Neural cell (in vitro differentiated cells): ENCODE measurements around the gene MYO19. TPM values are rescaled to one million over a fixed set of nuclear protein-coding genes. Genes with fewer than 3 reads are reported as not detected.

ENCODE experiments used
- H2AFZ ChIP-seq: fragments of 200-600, 300-800 bp; sonication (generic), shearing (Covaris generic); 2 replicates; pipeline ENCODE4 v1.6.0; 2014; ENCODE audit warnings: low read depth, mild to moderate bottlenecking, antibody characterized with exemption, low read length, moderate library complexity
- H3F3A ChIP-seq: fragments of 200-600 bp; shearing (Covaris generic); 2 replicates; pipeline ENCODE4 v1.6.1; 2016; ENCODE audit warnings: mild to moderate bottlenecking, moderate library complexity, mixed read lengths, antibody characterized with exemption, low read length; ENCODE audit not compliant: insufficient read depth, poor library complexity, severe bottlenecking
- H3K27ac ChIP-seq: fragments of 200-600, 300-800 bp; sonication (generic), shearing (Covaris generic); 2 replicates; pipeline ENCODE4 v1.5.1; 2014; ENCODE audit warnings: mild to moderate bottlenecking, low read length, moderate library complexity
- H3K27me3 ChIP-seq: fragments of 300-800, 200-600 bp; sonication (generic), shearing (Covaris generic); 2 replicates; pipeline ENCODE4 v1.6.0; 2014; ENCODE audit warnings: mild to moderate bottlenecking, low read depth, low read length, moderate library complexity; ENCODE audit not compliant: insufficient read depth
- H3K36me3 ChIP-seq: fragments of 300-800, 200-600 bp; sonication (generic), shearing (Covaris generic); 2 replicates; pipeline ENCODE4 v1.5.1; 2014; ENCODE audit warnings: mild to moderate bottlenecking, antibody characterized with exemption, low read length, moderate library complexity; ENCODE audit not compliant: insufficient read depth
- H3K4me2 ChIP-seq: fragments of 300-800, 200-600 bp; sonication (generic), shearing (Covaris generic); 2 replicates; pipeline ENCODE4 v1.6.0; 2014; ENCODE audit warnings: mild to moderate bottlenecking, low read length
- H3K4me3 ChIP-seq: fragments of 300-800, 200-600 bp; sonication (generic), shearing (Covaris generic); 2 replicates; pipeline ENCODE4 v1.5.1; 2014; ENCODE audit warnings: mild to moderate bottlenecking, low read length, moderate library complexity
- H3K79me2 ChIP-seq: fragments of 200-600 bp; shearing (Covaris generic); replicated peaks from 2 replicates; pipeline ENCODE4 v1.6.0; 2014; ENCODE audit warnings: mild to moderate bottlenecking, low read length, moderate library complexity; ENCODE audit not compliant: insufficient read depth
- H3K9ac ChIP-seq: fragments of 300-800, 200-600 bp; sonication (generic), shearing (Covaris generic); 2 replicates; pipeline ENCODE4 v1.6.1; 2016; ENCODE audit warnings: mild to moderate bottlenecking, low read length, mixed read lengths
- H3K9me2 ChIP-seq: fragments of 200-600 bp; shearing (Covaris generic); 2 replicates; pipeline ENCODE4 v1.6.1; 2016; ENCODE audit warnings: mild to moderate bottlenecking, low read length, mixed read lengths; ENCODE audit not compliant: insufficient read depth
- H3K9me3 ChIP-seq: fragments of 200-600, 300-800 bp; sonication (generic), shearing (Covaris generic); 2 replicates; pipeline ENCODE4 v1.6.1; 2016; ENCODE audit warnings: mild to moderate bottlenecking, mixed run types, low read length, moderate library complexity, mixed read lengths
- H4K20me1 ChIP-seq: fragments of 200-600 bp; shearing (Covaris generic); 2 replicates; pipeline ENCODE4 v1.6.1; 2016; ENCODE audit warnings: mild to moderate bottlenecking, mixed run types; ENCODE audit not compliant: insufficient read depth
- CTCF ChIP-seq: fragments of 450-650 bp; IDR thresholded peaks from 2 replicates; pipeline ENCODE4 v1.5.1; 2014; ENCODE audit warnings: antibody characterized with exemption, mild to moderate bottlenecking, moderate library complexity; ENCODE audit not compliant: poor library complexity, severe bottlenecking
- EP300 ChIP-seq: fragments of 450-650 bp; conservative IDR thresholded peaks from 2 replicates; pipeline ENCODE4 v1.6.1; 2014; ENCODE audit warnings: antibody characterized with exemption, mild to moderate bottlenecking, moderate library complexity; ENCODE audit not compliant: poor library complexity, severe bottlenecking
- EZH2 ChIP-seq: fragments of 200-600, 300-800 bp; shearing (Covaris generic), sonication (generic); IDR thresholded peaks from 2 replicates; pipeline ENCODE4 v1.6.1; 2014; ENCODE audit warnings: antibody characterized with exemption, low read length, borderline replicate concordance, mild to moderate bottlenecking; ENCODE audit not compliant: insufficient read depth, poor library complexity, severe bottlenecking
- MXI1 ChIP-seq: fragments of 450-650 bp; conservative IDR thresholded peaks from 2 replicates; pipeline ENCODE4 v1.6.1; 2014; ENCODE audit warnings: antibody characterized with exemption, mild to moderate bottlenecking; ENCODE audit not compliant: poor library complexity, severe bottlenecking
- POLR2AphosphoS5 ChIP-seq: IDR thresholded peaks from 2 replicates; pipeline ENCODE4 v1.6.1; 2012
- RAD21 ChIP-seq: fragments of 450-650 bp; conservative IDR thresholded peaks from 2 replicates; pipeline ENCODE4 v1.6.1; 2014; ENCODE audit warnings: antibody characterized with exemption, mild to moderate bottlenecking, moderate library complexity
- REST ChIP-seq: IDR thresholded peaks from 2 replicates; pipeline ENCODE4 v1.6.1; 2012; ENCODE audit warnings: borderline replicate concordance
- SMC3 ChIP-seq: fragments of 450-650 bp; conservative IDR thresholded peaks from 2 replicates; pipeline ENCODE4 v1.6.1; 2014; ENCODE audit warnings: antibody characterized with exemption, mild to moderate bottlenecking, moderate library complexity; ENCODE audit not compliant: poor library complexity
- TAF1 ChIP-seq: IDR thresholded peaks from 2 replicates; pipeline ENCODE4 v1.6.1; 2012; ENCODE audit warnings: low read depth
- polyA plus RNA-seq: library from polyadenylated mRNA; depleted of rRNA; stranded (reverse); fragments of >200 nt; gene quantifications from 2 replicates; pipeline ENCODE4 v1.2.3, GENCODE V29; 2014

Gene MYO19
- polyA plus RNA-seq, 1 donor from 2014 or later = 51.5 TPM

- Histone ChIP-seq H3K27me3 (peaks cover 22% of the 10 kb centered on the region), H3K36me3 (no peaks in the 10 kb centered on the region), H3F3A (no peaks in the 10 kb centered on the region), H3K4me3 (no peak overlapping the region), H3K4me2 (no peak overlapping the region), H3K27ac (no peak overlapping the region), H3K9me3 (no peaks in the 10 kb centered on the region), H3K79me2 (no peaks in the 10 kb centered on the region), H3K9ac (no peak overlapping the region), H4K20me1 (no peaks in the 10 kb centered on the region), H2AFZ (no peak overlapping the region), H3K9me2 (no peaks in the 10 kb centered on the region)
- TF ChIP-seq SMC3 = no peak
- TF ChIP-seq RAD21 = no peak
- TF ChIP-seq EP300 = no peak
- no peak for TF ChIP-seq MXI1
- no peak for TF ChIP-seq REST
- TF ChIP-seq TAF1 = no peak
- TF ChIP-seq POLR2AphosphoS5 = no peak
- TF ChIP-seq EZH2 = no peak
- no peak for TF ChIP-seq CTCF
Observed at GRCh38 chr17:36468903-36469635, 65.6 kb downstream of the MYO19 start.

- Histone ChIP-seq H3K4me2 (no peak overlapping the region), H3K9me2 (no peaks in the 10 kb centered on the region), H3K79me2 (no peaks in the 10 kb centered on the region), H3F3A (no peaks in the 10 kb centered on the region), H3K4me3 (no peak overlapping the region), H3K9ac (no peak overlapping the region), H3K36me3 (no peaks in the 10 kb centered on the region), H3K27ac (no peak overlapping the region), H3K27me3 (peaks cover 36% of the 10 kb centered on the region), H3K9me3 (no peaks in the 10 kb centered on the region), H4K20me1 (no peaks in the 10 kb centered on the region), H2AFZ (no peak overlapping the region)
- no peak for TF ChIP-seq EP300
- no peak for TF ChIP-seq RAD21
- no peak for TF ChIP-seq EZH2
- no peak for TF ChIP-seq TAF1
- TF ChIP-seq REST = no peak
- TF ChIP-seq POLR2AphosphoS5 = no peak
- no peak for TF ChIP-seq SMC3
- TF ChIP-seq MXI1 = no peak
- no peak for TF ChIP-seq CTCF
Observed at GRCh38 chr17:36464765-36465088, 69.9 kb downstream of the MYO19 start.
